ENCODE measurements around the gene DMBX1. TPM values are rescaled to one million over a fixed set of nuclear protein-coding genes. Genes with fewer than 3 reads are reported as not detected.

Gene DMBX1
- total and polyA plus RNA-seq, 9 of the 15 experiments (the other 6 are each of a cell fraction or from before 2014, with no cell fraction given): 0.25 to 4.3 (median 1.0) TPM

DNA sequence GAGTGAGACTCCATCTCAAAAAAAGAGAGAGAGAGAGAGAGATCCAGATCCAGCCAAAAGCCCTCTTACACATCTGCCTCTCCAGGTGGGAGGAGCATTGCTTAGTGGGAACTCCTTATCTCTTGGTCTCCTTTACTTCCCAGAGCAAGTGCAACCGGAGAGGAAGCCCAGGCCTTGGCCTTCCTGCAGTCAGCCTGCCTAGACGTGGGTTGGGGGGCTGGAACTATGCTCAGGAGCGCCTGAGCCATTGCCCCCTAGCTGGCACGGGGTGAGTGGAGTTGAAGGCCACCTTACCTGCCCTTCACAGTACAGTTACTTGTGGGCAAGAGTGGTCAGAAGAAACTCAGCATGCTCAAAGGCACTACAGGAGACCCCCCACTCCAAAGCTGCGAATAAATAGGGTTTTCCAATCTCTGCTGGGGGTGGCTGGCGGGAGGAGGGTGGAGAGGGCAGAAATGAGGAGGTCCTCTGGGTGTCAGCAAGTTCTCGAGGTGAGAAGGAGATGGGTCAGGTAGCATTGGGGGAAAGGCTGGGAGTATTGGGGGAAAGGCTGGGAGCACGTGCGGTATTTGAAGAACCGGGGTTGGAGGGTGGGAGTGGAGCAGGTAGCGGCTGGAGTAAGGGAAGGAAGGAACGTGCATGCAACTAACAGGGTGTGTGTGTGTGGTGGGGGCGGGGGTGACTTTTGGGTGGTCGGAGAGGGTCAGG is 4.7 kb upstream of the DMBX1 start (continued):
- peak; percentile 57; the same call in 1 of the 2 replicates for TF ChIP-seq L3MBTL2 (IDR thresholded peaks at IDR 0.05)
- TF ChIP-seq ZNF174 (CRISPR knock-in tag; IDR thresholded peaks at IDR 0.05): no peak
- TF ChIP-seq E2F3 (CRISPR knock-in tag; IDR thresholded peaks at IDR 0.05): no peak
- no peak for TF ChIP-seq SMARCC2 (IDR thresholded peaks at IDR 0.05; ENCODE audit: low read depth)
- TF ChIP-seq, protein P1, sequence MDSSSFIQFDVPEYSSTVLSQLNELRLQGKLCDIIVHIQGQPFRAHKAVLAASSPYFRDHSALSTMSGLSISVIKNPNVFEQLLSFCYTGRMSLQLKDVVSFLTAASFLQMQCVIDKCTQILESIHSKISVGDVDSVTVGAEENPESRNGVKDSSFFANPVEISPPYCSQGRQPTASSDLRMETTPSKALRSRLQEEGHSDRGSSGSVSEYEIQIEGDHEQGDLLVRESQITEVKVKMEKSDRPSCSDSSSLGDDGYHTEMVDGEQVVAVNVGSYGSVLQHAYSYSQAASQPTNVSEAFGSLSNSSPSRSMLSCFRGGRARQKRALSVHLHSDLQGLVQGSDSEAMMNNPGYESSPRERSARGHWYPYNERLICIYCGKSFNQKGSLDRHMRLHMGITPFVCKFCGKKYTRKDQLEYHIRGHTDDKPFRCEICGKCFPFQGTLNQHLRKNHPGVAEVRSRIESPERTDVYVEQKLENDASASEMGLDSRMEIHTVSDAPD (CRISPR knock-in tag; IDR thresholded peaks at IDR 0.05): no peak
- TF ChIP-seq ZNF263 (CRISPR knock-in tag; IDR thresholded peaks at IDR 0.05; ENCODE audit: borderline replicate concordance): peak; percentile 56; the same call in 1 of the 2 replicates
- no peak for TF ChIP-seq POLR3G (IDR thresholded peaks at IDR 0.05; ENCODE audit: extremely low read depth, insufficient read length, insufficient replicate concordance)
- TF ChIP-seq, protein P2, sequence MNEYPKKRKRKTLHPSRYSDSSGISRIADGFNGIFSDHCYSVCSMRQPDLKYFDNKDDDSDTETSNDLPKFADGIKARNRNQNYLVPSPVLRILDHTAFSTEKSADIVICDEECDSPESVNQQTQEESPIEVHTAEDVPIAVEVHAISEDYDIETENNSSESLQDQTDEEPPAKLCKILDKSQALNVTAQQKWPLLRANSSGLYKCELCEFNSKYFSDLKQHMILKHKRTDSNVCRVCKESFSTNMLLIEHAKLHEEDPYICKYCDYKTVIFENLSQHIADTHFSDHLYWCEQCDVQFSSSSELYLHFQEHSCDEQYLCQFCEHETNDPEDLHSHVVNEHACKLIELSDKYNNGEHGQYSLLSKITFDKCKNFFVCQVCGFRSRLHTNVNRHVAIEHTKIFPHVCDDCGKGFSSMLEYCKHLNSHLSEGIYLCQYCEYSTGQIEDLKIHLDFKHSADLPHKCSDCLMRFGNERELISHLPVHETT (CRISPR knock-in tag; conservative IDR thresholded peaks at IDR 0.05 in 1 of 2, IDR thresholded peaks at IDR 0.05 in 1 of 2): peak in 1 of 2 experiments; percentile 29; a peak in 1 of 4 replicates
- 0 out of 2 replicates have a peak, but pooled peaks have one; percentile 19 for TF ChIP-seq HDAC2 (IDR thresholded peaks at IDR 0.05)
- peak; percentile 53; the same call in 1 of the 2 replicates for TF ChIP-seq ATF7 (IDR thresholded peaks at IDR 0.05)
- TF ChIP-seq SMAD4 (CRISPR knock-in tag; conservative IDR thresholded peaks at IDR 0.05): peak; percentile 65; the same call in 1 of the 2 replicates
- no peak for TF ChIP-seq ZBTB8A (IDR thresholded peaks at IDR 0.05; ENCODE audit: partially characterized antibody)
- TF ChIP-seq BRCA1 (IDR thresholded peaks at IDR 0.05): no peak
- no peak for TF ChIP-seq BRCA1 (CRISPR knock-in tag; IDR thresholded peaks at IDR 0.05)
- TF ChIP-seq SMARCE1 (IDR thresholded peaks at IDR 0.05): 0 out of 2 replicates have a peak, but pooled peaks have one; percentile 17
- TF ChIP-seq GTF2F1 (IDR thresholded peaks at IDR 0.05; ENCODE audit: low read depth, low read length): no peak
- TF ChIP-seq MCM5 (IDR thresholded peaks at IDR 0.05; ENCODE audit: low read depth): no peak
- TF ChIP-seq EWSR1 (IDR thresholded peaks at IDR 0.05; ENCODE audit: borderline replicate concordance, low read depth, partially characterized antibody): no peak
- no peak for TF ChIP-seq ZNF184 (CRISPR knock-in tag; IDR thresholded peaks at IDR 0.05)
- TF ChIP-seq FOXJ2 (tag; IDR thresholded peaks at IDR 0.05): no peak
- TF ChIP-seq ZNF274 (IDR thresholded peaks at IDR 0.05; ENCODE audit: borderline replicate concordance, low read depth, low read length): no peak
- TF ChIP-seq NFE2 (IDR thresholded peaks at IDR 0.05; ENCODE audit: low read depth): no peak
- TF ChIP-seq ZNF253 (CRISPR knock-in tag; conservative IDR thresholded peaks at IDR 0.05): no peak
- TF ChIP-seq BRF2 (IDR thresholded peaks at IDR 0.05; ENCODE audit: borderline replicate concordance, insufficient read depth, insufficient read length): no peak
- no peak for TF ChIP-seq HBP1 (CRISPR knock-in tag; IDR thresholded peaks at IDR 0.05)
